Mammary epithelial cell (primary cell): ENCODE data around the gene PCDH19.

Experiments
- CTCF ChIP-seq, 2 donors: IDR thresholded peaks in 1 of 2; conservative IDR thresholded peaks in 1 of 2; 2 replicates each; pipeline ENCODE4 v1.5.1; 2011 to 2012; ENCODE audit warnings: inconsistent platforms in 2 of 2, low read length in 2 of 2, mild to moderate bottlenecking in 2 of 2, control low read depth in 1 of 2, low read depth in 1 of 2; ENCODE audit not compliant: insufficient read depth in 1 of 2; ENCODE audit errors: extremely low read depth in 1 of 2
- EZH2 ChIP-seq: IDR thresholded peaks from 2 replicates; pipeline ENCODE4 v1.6.1; 2012; ENCODE audit warnings: low read length, inconsistent platforms, borderline replicate concordance

DNA sequence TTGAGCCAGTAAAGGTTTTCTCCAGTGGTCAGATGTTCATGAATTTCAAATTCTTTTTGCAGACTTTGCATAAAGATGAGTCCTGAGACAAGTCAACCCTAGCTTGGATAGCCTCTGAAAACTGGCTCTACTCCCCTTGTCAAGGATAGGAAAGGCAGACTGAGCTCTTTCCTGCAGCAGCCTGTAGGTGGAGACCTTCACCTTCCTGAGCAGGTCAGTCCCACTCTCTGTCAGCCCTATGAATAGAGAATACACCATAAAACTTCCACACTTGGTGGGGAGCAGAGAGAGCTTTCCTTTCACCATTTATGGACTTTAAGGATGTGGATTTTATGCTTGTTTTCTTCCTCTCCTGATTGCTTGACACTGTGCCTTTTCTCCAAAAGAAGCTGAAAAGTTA is 41.9 kb downstream of the PCDH19 start:
- TF ChIP-seq CTCF (conservative IDR thresholded peaks at IDR 0.05 in 1 of 2, IDR thresholded peaks at IDR 0.05 in 1 of 2; ENCODE audit: extremely low read depth in 1 of 2, insufficient read depth in 1 of 2, low read depth in 1 of 2, low read length in 2 of 2) (peak; percentile 64 to 74), EZH2 (no peak)
